Aorta (tissue), 5 donors: ENCODE measurements around the gene DNER. TPM values are rescaled to one million over a fixed set of nuclear protein-coding genes. Genes with fewer than 3 reads are reported as not detected.

Source experiments
- ATAC-seq: fragments of 200-7000 bp; cut with Tn5 transposase; one replicate; pipeline ENCODE4 v1.9.1; 2022; ENCODE audit warnings: moderate library complexity; ENCODE audit not compliant: low FRiP score
- DNase-seq, 2 donors: peaks; one replicate each; pipeline ENCODE4 v3.0.0-alpha.2; 2020
- H3K27ac ChIP-seq, 2 donors: one replicate each; pipeline ENCODE4 v1.5.1; 2013; ENCODE audit warnings: low read length in 2 of 2, mild to moderate bottlenecking in 2 of 2, moderate library complexity in 2 of 2, control low read depth in 1 of 2, inconsistent platforms in 1 of 2, low read depth in 1 of 2
- H3K27me3 ChIP-seq, 2 donors: one replicate each; pipeline ENCODE4 v1.6.1; 2013; ENCODE audit warnings: control low read depth in 1 of 2, low read length in 1 of 2, mild to moderate bottlenecking in 1 of 2, moderate library complexity in 1 of 2; ENCODE audit not compliant: insufficient read depth in 2 of 2, control insufficient read depth in 1 of 2
- H3K36me3 ChIP-seq, 2 donors: one replicate each; pipeline ENCODE4 v1.6.1; 2013; ENCODE audit warnings: control low read depth in 1 of 2, low read length in 1 of 2, mild to moderate bottlenecking in 1 of 2; ENCODE audit not compliant: insufficient read depth in 2 of 2, control insufficient read depth in 1 of 2
- H3K4me1 ChIP-seq, 2 donors: one replicate each; pipeline ENCODE4 v1.6.1; 2013; ENCODE audit warnings: low read length in 2 of 2, control low read depth in 1 of 2, mild to moderate bottlenecking in 1 of 2, moderate library complexity in 1 of 2; ENCODE audit not compliant: insufficient read depth in 2 of 2, control insufficient read depth in 1 of 2
- H3K4me3 ChIP-seq, 2 donors: one replicate each; pipeline ENCODE4 v1.5.1; 2013; ENCODE audit warnings: low read length in 2 of 2, control low read depth in 1 of 2, mild to moderate bottlenecking in 1 of 2
- H3K9me3 ChIP-seq: one replicate; pipeline ENCODE4 v1.6.1; 2013; ENCODE audit warnings: mild to moderate bottlenecking, low read length; ENCODE audit not compliant: control insufficient read depth
- WGBS, 2 donors: extraction: QIAGEN DNeasy Blood & Tissue Kit; methylation state at CpG; one replicate each; pipeline ENCODE4 v1.1.7; 2013; 5-methylcytosine and 5-hydroxymethylcytosine counted together
- intact Hi-C, 2 donors: fragments of 100-400 bp; cut with DNase I; formaldehyde crosslinking; loops; one replicate each; pipeline versions ENCODE4 v1.14.2 to v1.15.0; 2022
- polyA plus RNA-seq, 2 donors: library from polyadenylated mRNA; stranded (reverse); fragments of 200-250 nt; gene quantifications; one replicate each; pipeline ENCODE4 v1.2.3, GENCODE V29; 2013
- total RNA-seq, 2 donors: library from RNA; stranded (reverse); fragmentation: NEBNext Ultra II Directional; extraction: Animal tissue kit (Norgen Biotek cat#: 25700); gene quantifications; one replicate each; pipeline ENCODE4 v1.2.1, GENCODE V29; 2021
- donor health status: healthy with polysubstance abuse.
- donor health status: Bipolar disorder and iron deficiency.
- donor health status: DM: no; HTN: no; CAD: no.
- donor health status: DM: no; HTN: no; CAD: no.
- donor health status: DM: yes; HTN: yes; CAD: no.

The DNER gene
- total and polyA plus RNA-seq, 4 donors = 0.45 to 2.5 (median 1.1) TPM

- Histone ChIP-seq H3K27ac (no peak overlapping the region), H3K4me3 (no peak overlapping the region), H3K27me3 (no peaks in the 10 kb centered on the region), H3K9me3 (no peaks in the 10 kb centered on the region), H3K4me1 (no peaks in the 10 kb centered on the region), H3K36me3 (no peaks in the 10 kb centered on the region)
- 90 to 94% methylated on average over 4 of the region's 4 CpGs for WGBS, 2 donors
- DNase-seq = no peak
- no peak for ATAC-seq
- intact Hi-C loops = no loop called here
Measured at GRCh38 chr2:229474125-229474524, 240.2 kb downstream of the DNER start.

- Histone ChIP-seq H3K27ac (no peak overlapping the region), H3K36me3 (no peaks in the 10 kb centered on the region), H3K4me1 (no peaks in the 10 kb centered on the region), H3K27me3 (no peaks in the 10 kb centered on the region), H3K4me3 (no peak overlapping the region), H3K9me3 (no peaks in the 10 kb centered on the region)
- DNase-seq = no peak
- ATAC-seq = no peak
- intact Hi-C loops = no loop called here
- WGBS, 2 donors = 88 to 95% methylated on average over 2 of the region's 2 CpGs
Measured at GRCh38 chr2:229470781-229471180, 243.6 kb downstream of the DNER start.

GRCh38 chr2:229467783-229468182 is 246.6 kb downstream of the DNER start:
- DNase-seq (no peak), ATAC-seq (no peak)
- WGBS, 2 donors = 53% methylated on average over 7 of the region's 7 CpGs
- H3K36me3 ChIP-seq = no peaks in the 10 kb centered on the region
- no peaks in the 10 kb centered on the region for H3K4me1 ChIP-seq
- H3K27me3 ChIP-seq = no peaks in the 10 kb centered on the region
- no peak overlapping the region for H3K27ac ChIP-seq
- intact Hi-C loops = no loop called here
- no peak overlapping the region for H3K4me3 ChIP-seq
- no peaks in the 10 kb centered on the region for H3K9me3 ChIP-seq

- intact Hi-C loops = no loop called here
- Histone ChIP-seq H3K27me3 (no peaks in the 10 kb centered on the region), H3K9me3 (no peaks in the 10 kb centered on the region), H3K4me1 (no peaks in the 10 kb centered on the region), H3K36me3 (no peaks in the 10 kb centered on the region), H3K4me3 (no peak overlapping the region), H3K27ac (no peak overlapping the region)
- 31 to 36% methylated on average over 2 of the region's 2 CpGs for WGBS, 2 donors
- ATAC-seq (peak; percentile 76), DNase-seq (no peak)
Measured at GRCh38 chr2:229463841-229464346, 250.5 kb downstream of the DNER start.

- DNase-seq (no peak), ATAC-seq (no peak)
- Histone ChIP-seq H3K4me1 (no peaks in the 10 kb centered on the region), H3K9me3 (no peaks in the 10 kb centered on the region), H3K36me3 (no peaks in the 10 kb centered on the region), H3K27ac (no peak overlapping the region), H3K27me3 (no peaks in the 10 kb centered on the region), H3K4me3 (no peak overlapping the region)
- intact Hi-C loops = no loop called here
Measured at GRCh38 chr2:229462112-229462511, 252.2 kb downstream of the DNER start.

GRCh38 chr2:229456091-229456490 is 258.3 kb downstream of the DNER start:
- Histone ChIP-seq H3K4me3 (no peak overlapping the region), H3K27me3 (no peaks in the 10 kb centered on the region), H3K27ac (no peak overlapping the region), H3K36me3 (no peaks in the 10 kb centered on the region), H3K9me3 (no peaks in the 10 kb centered on the region), H3K4me1 (no peaks in the 10 kb centered on the region)
- WGBS, 2 donors = 96 to 99% methylated on average over 6 of the region's 6 CpGs
- no peak for DNase-seq
- ATAC-seq = no peak
- intact Hi-C loops = no loop called here

GRCh38 chr2:229454934-229455631 is 259.3 kb downstream of the DNER start:
- ATAC-seq = no peak
- intact Hi-C loops = no loop called here
- 88 to 94% methylated on average over 7 of the region's 7 CpGs for WGBS, 2 donors

GRCh38 chr2:229453230-229453629 is 261.1 kb downstream of the DNER start:
- DNase-seq = no peak
- Histone ChIP-seq H3K4me1 (no peaks in the 10 kb centered on the region), H3K27ac (no peak overlapping the region), H3K27me3 (no peaks in the 10 kb centered on the region), H3K4me3 (no peak overlapping the region), H3K9me3 (no peaks in the 10 kb centered on the region), H3K36me3 (no peaks in the 10 kb centered on the region)
- ATAC-seq = no peak
- intact Hi-C loops = no loop called here

More at GRCh38 chr2:229454934-229455631, 259.3 kb downstream of the DNER start:
- H3K9me3 ChIP-seq = no peaks in the 10 kb centered on the region
- no peak overlapping the region for H3K4me3 ChIP-seq
- DNase-seq = no peak
- H3K27ac ChIP-seq = no peak overlapping the region
- H3K4me1 ChIP-seq = no peaks in the 10 kb centered on the region
- no peaks in the 10 kb centered on the region for H3K27me3 ChIP-seq
- H3K36me3 ChIP-seq = no peaks in the 10 kb centered on the region

- intact Hi-C loops = no loop called here
- ATAC-seq = no peak
- 94 to 95% methylated on average over 3 of the region's 3 CpGs for WGBS, 2 donors
Measured at GRCh38 chr2:229451852-229452251, 262.5 kb downstream of the DNER start.

More at GRCh38 chr2:229451852-229452251, 262.5 kb downstream of the DNER start:
- Histone ChIP-seq H3K36me3 (no peaks in the 10 kb centered on the region), H3K4me1 (no peaks in the 10 kb centered on the region), H3K9me3 (no peaks in the 10 kb centered on the region), H3K27ac (no peak overlapping the region), H3K4me3 (no peak overlapping the region), H3K27me3 (no peaks in the 10 kb centered on the region)
- no peak for DNase-seq
